ENCODE results near the gene LYPD5. TPM values are rescaled to one million over a fixed set of nuclear protein-coding genes. Genes with fewer than 3 reads are reported as not detected.

LYPD5 gene
- total and polyA plus RNA-seq, 7 donors = 0.22 to 0.79 (median 0.27) TPM

DNA sequence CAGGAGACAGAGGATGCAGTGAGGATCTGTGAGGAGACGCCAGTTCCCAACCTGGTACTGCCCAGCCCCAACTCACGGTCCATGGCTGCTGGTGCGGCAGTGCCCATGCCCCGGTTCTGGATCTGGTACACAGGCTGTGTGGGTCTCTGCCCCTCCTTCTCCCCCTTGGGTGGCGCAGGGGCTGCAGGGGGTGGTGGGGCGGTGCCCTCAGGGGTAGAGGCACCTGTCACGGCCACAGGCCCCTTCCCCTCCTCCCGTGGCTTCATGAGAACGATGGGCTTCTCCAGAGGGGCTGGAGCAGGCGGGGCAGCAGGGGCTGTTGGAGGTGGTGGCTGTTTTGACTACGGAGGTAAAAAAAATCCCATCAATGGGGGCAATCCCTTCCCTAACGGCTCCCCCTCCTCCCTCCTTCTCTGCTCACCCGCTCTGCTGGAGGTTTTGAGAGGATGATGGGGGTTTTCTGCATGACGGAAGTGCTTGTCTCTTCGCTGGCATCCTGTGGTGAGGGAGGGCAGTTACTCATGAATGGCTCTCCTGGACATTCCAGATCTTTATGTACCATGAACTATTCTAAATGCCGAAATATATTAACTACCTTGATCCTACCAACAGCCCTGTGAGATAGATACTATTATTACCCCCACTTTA lies 54.6 kb downstream of the LYPD5 start:
- no peak overlapping the region for H3K27ac ChIP-seq
- no peak overlapping the region for H3K4me3 ChIP-seq
- H3K9me3 ChIP-seq = no peaks in the 10 kb centered on the region
- DNase-seq = no peak
- 78 to 82% (median 80%) methylated on average over 12 to 16 of the region's 16 CpGs for WGBS, 3 donors
- no peaks in the 10 kb centered on the region for H3K27me3 ChIP-seq (ENCODE audit: insufficient read depth in 3 of 3, low read length in 2 of 3)
- TF ChIP-seq, protein P1, sequence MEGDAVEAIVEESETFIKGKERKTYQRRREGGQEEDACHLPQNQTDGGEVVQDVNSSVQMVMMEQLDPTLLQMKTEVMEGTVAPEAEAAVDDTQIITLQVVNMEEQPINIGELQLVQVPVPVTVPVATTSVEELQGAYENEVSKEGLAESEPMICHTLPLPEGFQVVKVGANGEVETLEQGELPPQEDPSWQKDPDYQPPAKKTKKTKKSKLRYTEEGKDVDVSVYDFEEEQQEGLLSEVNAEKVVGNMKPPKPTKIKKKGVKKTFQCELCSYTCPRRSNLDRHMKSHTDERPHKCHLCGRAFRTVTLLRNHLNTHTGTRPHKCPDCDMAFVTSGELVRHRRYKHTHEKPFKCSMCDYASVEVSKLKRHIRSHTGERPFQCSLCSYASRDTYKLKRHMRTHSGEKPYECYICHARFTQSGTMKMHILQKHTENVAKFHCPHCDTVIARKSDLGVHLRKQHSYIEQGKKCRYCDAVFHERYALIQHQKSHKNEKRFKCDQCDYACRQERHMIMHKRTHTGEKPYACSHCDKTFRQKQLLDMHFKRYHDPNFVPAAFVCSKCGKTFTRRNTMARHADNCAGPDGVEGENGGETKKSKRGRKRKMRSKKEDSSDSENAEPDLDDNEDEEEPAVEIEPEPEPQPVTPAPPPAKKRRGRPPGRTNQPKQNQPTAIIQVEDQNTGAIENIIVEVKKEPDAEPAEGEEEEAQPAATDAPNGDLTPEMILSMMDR (IDR thresholded peaks at IDR 0.05) = no peak
- peaks cover 2 to 94% of the 10 kb centered on the region in 2 donors for H3K36me3 ChIP-seq (ENCODE audit: insufficient read depth in 1 of 2, low read depth in 1 of 2)
- ATAC-seq = no peak
- intact Hi-C loops (cut with DNase I) = loop anchor here in 1 of 2 donors (5.0 kb wide), 1 partner anchor 35 kb away; the partner anchor contains the start of gene KCNN4
- peaks cover 5% of the 10 kb centered on the region for H3K4me1 ChIP-seq

Other genes with a start within 250 kb of the LYPD5 start
- gene XRCC1, start 226.9 kb downstream of the LYPD5 start, total RNA-seq = 10 to 100 TPM; 12.7 to 22.1 (median 14.8) TPM
- 10 to 100 TPM; 13.5 to 21.6 (median 14.1) TPM for gene XRCC1, start 226.9 kb downstream of the LYPD5 start, polyA plus RNA-seq
- 1 to 10 TPM in 1 of 4 donors, under 1 TPM in 2, not detected in 1; 0.66 to 1.1 (median 0.86) TPM for gene PINLYP, start 226.6 kb downstream of the LYPD5 start, total RNA-seq
- 1 to 10 TPM in 1 of 3 donors, under 1 TPM in 2; 0.66 to 1.3 (median 0.90) TPM for gene PINLYP, start 226.6 kb downstream of the LYPD5 start, polyA plus RNA-seq
- 10 to 100 TPM; 16.3 to 26.9 (median 22.4) TPM for gene IRGQ, start 206.3 kb downstream of the LYPD5 start, total RNA-seq
- 10 to 100 TPM in 2 of 3 donors, 1 to 10 TPM in 1; 5.5 to 23.3 (median 11.9) TPM for gene IRGQ, start 206.3 kb downstream of the LYPD5 start, polyA plus RNA-seq
- gene ZNF576, start 205.9 kb downstream of the LYPD5 start, total RNA-seq = 10 to 100 TPM; 10.3 to 16.2 (median 15.9) TPM
- gene ZNF576, start 205.9 kb downstream of the LYPD5 start, polyA plus RNA-seq = 10 to 100 TPM; 14.6 to 22.7 (median 22.4) TPM
- under 1 TPM in 3 of 4 donors, not detected in 1; 0.12 to 0.34 (median 0.19) TPM for gene SRRM5, start 190.4 kb downstream of the LYPD5 start, total RNA-seq
- gene SRRM5, start 190.4 kb downstream of the LYPD5 start, polyA plus RNA-seq = 1 to 10 TPM in 1 of 3 donors, under 1 TPM in 2; 0.10 to 1.1 (median 0.52) TPM
- 10 to 100 TPM; 17.2 to 39.0 (median 28.0) TPM for gene ZNF428, start 182.8 kb downstream of the LYPD5 start, total RNA-seq
- gene ZNF428, start 182.8 kb downstream of the LYPD5 start, polyA plus RNA-seq = 10 to 100 TPM; 12.4 to 33.5 (median 27.5) TPM
- 10 to 100 TPM in 1 of 4 donors, 1 to 10 TPM in 3; 4.4 to 10.6 (median 5.0) TPM for gene CADM4, start 162.6 kb downstream of the LYPD5 start, total RNA-seq
- gene CADM4, start 162.6 kb downstream of the LYPD5 start, polyA plus RNA-seq = 1 to 10 TPM; 1.8 to 4.7 (median 3.1) TPM
- gene PLAUR, start 132.3 kb downstream of the LYPD5 start, total RNA-seq = 1 to 10 TPM; 1.8 to 6.1 (median 3.9) TPM
- 1 to 10 TPM; 1.0 to 9.7 (median 2.5) TPM for gene PLAUR, start 132.3 kb downstream of the LYPD5 start, polyA plus RNA-seq
- not detected for gene IRGC, start 86.4 kb downstream of the LYPD5 start, total RNA-seq
- not detected for gene IRGC, start 86.4 kb downstream of the LYPD5 start, polyA plus RNA-seq
- 10 to 100 TPM; 11.6 to 27.1 (median 15.1) TPM for gene SMG9, start 47.5 kb downstream of the LYPD5 start, total RNA-seq
- 10 to 100 TPM; 10.1 to 29.1 (median 13.7) TPM for gene SMG9, start 47.5 kb downstream of the LYPD5 start, polyA plus RNA-seq
- under 1 TPM; 0.26 to 0.89 (median 0.40) TPM for gene KCNN4, start 21.5 kb downstream of the LYPD5 start, total RNA-seq
- under 1 TPM; 0.09 to 0.43 (median 0.21) TPM for gene KCNN4, start 21.5 kb downstream of the LYPD5 start, polyA plus RNA-seq
- 1 to 10 TPM; 3.1 to 8.7 (median 4.6) TPM for gene ZNF283, start 24.9 kb upstream of the LYPD5 start, total RNA-seq
- 1 to 10 TPM in 2 of 3 donors, under 1 TPM in 1; 0.79 to 7.8 (median 1.0) TPM for gene ZNF283, start 24.9 kb upstream of the LYPD5 start, polyA plus RNA-seq
- 1 to 10 TPM in 2 of 4 donors, under 1 TPM in 2; 0.67 to 2.2 (median 1.3) TPM for gene ZNF404, start 81.5 kb upstream of the LYPD5 start, total RNA-seq
- gene ZNF404, start 81.5 kb upstream of the LYPD5 start, polyA plus RNA-seq = 1 to 10 TPM in 1 of 3 donors, under 1 TPM in 2; 0.27 to 3.8 (median 0.76) TPM
- gene ZNF45, start 132.8 kb upstream of the LYPD5 start, total RNA-seq = 1 to 10 TPM; 3.5 to 9.5 (median 4.9) TPM
- gene ZNF45, start 132.8 kb upstream of the LYPD5 start, polyA plus RNA-seq = 1 to 10 TPM; 2.0 to 7.2 (median 2.3) TPM
- 1 to 10 TPM in 2 of 4 donors, under 1 TPM in 2; 0.54 to 2.5 (median 1.2) TPM for gene ZNF221, start 148.8 kb upstream of the LYPD5 start, total RNA-seq
- gene ZNF221, start 148.8 kb upstream of the LYPD5 start, polyA plus RNA-seq = under 1 TPM; 0.23 to 0.93 (median 0.75) TPM
- 1 to 10 TPM; 1.5 to 4.0 (median 2.5) TPM for gene ZNF155, start 181.7 kb upstream of the LYPD5 start, total RNA-seq
- 1 to 10 TPM; 1.5 to 2.3 (median 1.6) TPM for gene ZNF155, start 181.7 kb upstream of the LYPD5 start, polyA plus RNA-seq
- gene ZNF230, start 200.5 kb upstream of the LYPD5 start, total RNA-seq = 1 to 10 TPM in 3 of 4 donors, under 1 TPM in 1; 0.25 to 1.8 (median 1.2) TPM
- 1 to 10 TPM in 1 of 3 donors, under 1 TPM in 2; 0.39 to 1.6 (median 0.55) TPM for gene ZNF230, start 200.5 kb upstream of the LYPD5 start, polyA plus RNA-seq
- gene ZNF222, start 222.9 kb upstream of the LYPD5 start, total RNA-seq = 1 to 10 TPM in 3 of 4 donors, under 1 TPM in 1; 0.47 to 1.9 (median 1.6) TPM
- 1 to 10 TPM; 2.1 to 4.0 (median 2.4) TPM for gene ZNF222, start 222.9 kb upstream of the LYPD5 start, polyA plus RNA-seq
- gene ZNF223, start 249.6 kb upstream of the LYPD5 start, total RNA-seq = 1 to 10 TPM in 1 of 4 donors, under 1 TPM in 3; 0.19 to 1.5 (median 0.64) TPM
- gene ZNF223, start 249.6 kb upstream of the LYPD5 start, polyA plus RNA-seq = 1 to 10 TPM; 1.4 to 2.3 (median 1.6) TPM